ENCODE results near the gene TLE4.

DNA sequence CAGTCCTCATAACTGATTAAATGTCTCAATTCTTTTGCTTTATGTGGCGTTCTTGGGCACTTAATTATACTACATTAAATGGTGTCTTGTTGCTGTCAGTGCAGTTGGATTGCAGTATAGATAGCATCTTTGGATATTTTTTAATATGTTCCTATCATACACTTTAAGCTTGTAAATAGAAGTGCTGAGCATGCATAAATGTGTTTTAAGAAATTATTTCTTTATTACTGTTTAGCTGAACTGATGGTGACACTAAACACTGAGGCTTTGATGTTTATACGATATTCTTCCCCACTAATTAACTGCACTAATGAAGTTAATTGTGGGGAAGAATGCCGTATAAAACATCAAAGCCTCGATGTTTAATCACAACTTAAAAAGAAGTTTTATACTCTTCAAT is 116.6 kb downstream of the TLE4 start:
- TF ChIP-seq, protein P1, sequence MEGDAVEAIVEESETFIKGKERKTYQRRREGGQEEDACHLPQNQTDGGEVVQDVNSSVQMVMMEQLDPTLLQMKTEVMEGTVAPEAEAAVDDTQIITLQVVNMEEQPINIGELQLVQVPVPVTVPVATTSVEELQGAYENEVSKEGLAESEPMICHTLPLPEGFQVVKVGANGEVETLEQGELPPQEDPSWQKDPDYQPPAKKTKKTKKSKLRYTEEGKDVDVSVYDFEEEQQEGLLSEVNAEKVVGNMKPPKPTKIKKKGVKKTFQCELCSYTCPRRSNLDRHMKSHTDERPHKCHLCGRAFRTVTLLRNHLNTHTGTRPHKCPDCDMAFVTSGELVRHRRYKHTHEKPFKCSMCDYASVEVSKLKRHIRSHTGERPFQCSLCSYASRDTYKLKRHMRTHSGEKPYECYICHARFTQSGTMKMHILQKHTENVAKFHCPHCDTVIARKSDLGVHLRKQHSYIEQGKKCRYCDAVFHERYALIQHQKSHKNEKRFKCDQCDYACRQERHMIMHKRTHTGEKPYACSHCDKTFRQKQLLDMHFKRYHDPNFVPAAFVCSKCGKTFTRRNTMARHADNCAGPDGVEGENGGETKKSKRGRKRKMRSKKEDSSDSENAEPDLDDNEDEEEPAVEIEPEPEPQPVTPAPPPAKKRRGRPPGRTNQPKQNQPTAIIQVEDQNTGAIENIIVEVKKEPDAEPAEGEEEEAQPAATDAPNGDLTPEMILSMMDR (IDR thresholded peaks at IDR 0.05; ENCODE audit: insufficient read depth, low read length, poor library complexity, severe bottlenecking) = no peak
- TF ChIP-seq EZH2phosphoT487 (conservative IDR thresholded peaks at IDR 0.05; ENCODE audit: low read length) = no peak

Data from SU-DHL-6 (cell line).